HG02970 (cell line): ENCODE measurements around the gene PAXX.
"Not testable (repeated sequence)": the region's sequence is repeated elsewhere in the genome, so short reads cannot be mapped to it uniquely, and the experiment has no call there.

ENCODE experiments used
- ATAC-seq: cut with Tn5 transposase; IDR thresholded peaks from one replicate; pipeline ENCODE4 v1.9.1; 2021; ENCODE audit warnings: mild to moderate bottlenecking, moderate library complexity, moderate number of reproducible peaks; ENCODE audit not compliant: unreplicated experiment, low FRiP score

PAXX gene

DNA sequence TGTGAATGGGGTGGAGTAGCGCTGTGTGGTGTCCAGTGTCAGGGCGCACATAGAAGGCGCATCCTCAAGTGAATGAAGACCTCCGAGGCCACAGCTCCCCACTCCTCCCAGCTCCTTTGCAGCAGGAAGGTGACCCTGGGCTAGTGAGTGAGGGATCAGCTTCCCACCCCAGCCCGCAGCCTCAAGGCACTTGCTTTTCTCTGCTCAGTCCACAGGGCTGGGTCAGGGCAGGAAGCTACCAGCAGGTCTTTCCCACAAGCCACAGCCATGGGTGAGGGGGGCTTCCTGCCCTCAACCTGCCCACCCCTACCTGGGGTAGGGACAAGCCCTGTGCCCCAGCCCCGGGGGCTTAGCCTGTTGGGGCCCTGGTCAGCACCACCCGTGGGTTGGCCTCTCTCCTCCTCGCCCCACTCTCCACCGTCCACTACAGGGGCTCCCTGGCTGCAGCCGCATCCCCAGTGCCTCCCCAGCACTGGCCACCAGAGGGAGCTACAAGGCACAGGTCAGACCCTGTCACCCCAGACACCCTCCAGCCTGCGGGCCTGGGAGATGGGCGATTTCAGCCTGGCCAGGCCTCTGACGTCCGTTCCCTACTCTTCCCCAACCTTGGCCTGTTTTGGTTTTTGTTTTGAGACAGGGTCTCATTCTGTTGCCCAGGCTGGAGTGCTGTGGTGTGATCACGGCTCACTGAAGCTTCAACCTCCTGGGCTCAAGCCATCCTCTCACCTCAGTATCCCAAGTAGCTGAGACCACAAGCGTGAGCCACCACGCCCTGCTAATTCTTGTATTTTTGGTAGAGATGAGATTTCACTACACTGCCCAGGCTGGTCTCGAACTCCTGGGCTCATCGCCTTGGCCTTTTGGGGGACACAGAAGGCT lies 37.1 kb downstream of the PAXX start:
- no peak for ATAC-seq

- no peak for ATAC-seq
Observed at GRCh38 chr9:137030006-137030405, 37.8 kb downstream of the PAXX start.

DNA sequence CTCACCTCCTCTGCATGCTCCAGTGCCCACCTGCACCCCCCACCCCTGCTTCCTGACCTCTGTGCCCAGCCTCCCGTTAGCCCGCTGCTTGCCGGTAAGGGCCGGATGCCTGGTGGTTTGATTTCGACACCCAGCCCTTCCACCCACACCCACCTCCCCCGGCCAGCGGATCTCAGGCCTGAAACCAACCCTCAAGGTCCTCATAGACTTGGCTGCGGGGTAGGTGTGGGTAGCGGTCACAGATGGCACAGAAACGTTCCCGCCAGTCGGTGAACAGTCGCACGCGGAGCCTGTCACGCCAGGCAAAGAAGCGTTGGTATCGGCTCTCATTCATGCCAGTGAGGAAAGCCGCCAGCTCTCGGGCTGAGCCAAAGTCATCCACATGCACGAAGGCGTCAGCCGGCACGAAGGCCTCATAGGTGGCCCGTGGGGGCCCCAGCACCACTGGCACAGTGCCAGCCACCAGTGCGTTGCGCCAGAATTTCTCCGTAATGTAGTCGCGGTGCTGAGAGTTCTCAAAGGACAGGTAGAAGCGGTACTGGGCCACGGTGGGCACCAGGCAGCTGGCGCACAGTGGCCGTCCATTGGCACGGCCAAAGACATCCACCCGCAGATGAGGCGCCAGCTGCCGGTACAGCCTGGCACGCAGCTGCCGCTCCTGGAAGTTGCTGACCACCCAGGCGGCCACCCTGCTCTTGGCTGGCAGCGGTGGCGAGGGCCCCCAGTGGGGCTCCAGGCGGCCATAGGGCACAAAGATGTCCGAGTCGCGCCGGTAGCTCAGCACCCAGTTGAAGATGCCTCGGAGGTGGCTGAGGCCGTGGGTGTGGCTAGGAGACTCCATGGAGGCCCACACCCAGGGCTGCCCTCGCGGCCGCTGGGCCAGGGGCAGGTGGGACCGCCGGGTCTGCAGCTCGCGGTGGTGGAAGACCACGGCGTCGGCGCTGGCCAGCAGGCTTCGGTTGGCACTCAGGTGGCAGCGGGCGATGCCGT lies 38.6 kb downstream of the PAXX start:
- ATAC-seq, result no peak

DNA sequence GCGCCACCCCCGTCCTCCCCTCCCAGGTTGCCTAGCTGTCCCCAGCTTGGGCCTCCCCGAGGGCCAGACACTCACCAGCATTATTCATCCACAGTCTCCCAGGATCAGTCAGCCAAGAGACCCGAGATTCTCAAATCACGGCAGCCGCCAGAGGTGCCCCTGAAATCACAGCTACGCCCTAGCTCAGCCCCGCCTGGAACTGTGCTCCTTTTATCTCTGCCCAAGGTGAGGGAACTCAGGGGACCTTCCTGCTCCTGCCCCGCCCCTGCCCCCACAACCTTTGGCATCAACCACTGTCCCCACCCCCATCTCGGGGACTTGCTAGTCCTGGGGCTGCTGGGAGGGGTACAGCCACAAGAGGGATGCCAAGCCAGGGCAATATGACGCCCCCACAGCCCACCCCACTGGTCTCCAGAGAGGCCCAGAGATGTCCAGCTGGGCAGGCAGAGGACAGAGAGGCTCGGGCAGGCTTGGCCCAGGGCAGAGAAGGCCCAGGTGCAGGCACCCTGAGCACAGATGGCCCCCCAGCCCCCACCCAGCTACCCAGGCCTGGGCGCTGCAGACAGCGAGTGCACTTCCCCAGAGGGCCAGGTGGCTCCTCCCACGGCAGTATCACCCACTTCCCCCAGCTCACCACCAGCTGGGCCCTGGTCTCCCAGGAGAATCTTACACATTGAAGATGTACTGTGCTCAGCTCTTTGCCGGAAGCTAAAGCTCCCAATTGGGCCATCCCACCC lies 39.9 kb downstream of the PAXX start, which contains the start of gene FUT7:
Gene FUT7 (minus strand): TSS at position 185 of the 737 bp plus-strand sequence. CDS start 97 bp downstream, at position 88.
- no peak for ATAC-seq

- no peak for ATAC-seq
Observed at GRCh38 chr9:137032858-137033257, 40.6 kb downstream of the PAXX start.

- not testable (repeated sequence) for ATAC-seq
Observed at GRCh38 chr9:137033481-137033880, 41.3 kb downstream of the PAXX start.

DNA sequence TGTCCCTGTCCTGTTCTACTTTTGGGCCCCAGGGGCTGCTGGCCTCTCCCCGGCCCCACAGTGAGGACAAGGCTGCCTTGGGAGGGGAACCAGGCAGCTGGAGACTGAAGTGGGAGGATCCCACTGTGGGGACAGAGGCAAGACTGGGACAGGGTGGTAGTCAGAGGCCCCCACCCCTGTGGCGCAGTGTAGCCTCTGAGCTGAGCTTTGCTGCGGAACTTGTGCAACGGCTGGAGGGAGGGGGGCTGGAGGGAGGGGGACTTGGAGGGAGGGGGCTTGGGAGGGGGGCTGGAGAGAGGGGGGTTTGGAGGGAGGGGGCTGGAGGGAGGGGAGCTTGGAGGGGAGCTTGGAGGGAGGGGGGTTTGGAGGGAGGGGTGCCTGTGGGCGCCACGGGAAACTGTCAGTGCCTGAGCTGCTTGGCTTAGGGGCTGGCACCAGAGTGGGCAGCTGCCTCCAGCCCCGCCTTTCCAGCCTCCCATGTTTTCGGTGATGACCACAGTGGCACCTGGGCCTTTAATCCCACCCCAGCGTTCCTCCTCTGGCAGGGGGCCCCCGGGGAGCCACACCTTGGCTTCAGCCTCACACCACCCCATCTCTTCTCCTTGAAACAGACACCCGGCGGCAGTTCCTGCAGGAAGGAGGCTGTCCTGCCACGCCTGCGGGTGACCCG lies 42.0 kb downstream of the PAXX start:
- ATAC-seq, result no peak

- ATAC-seq, result no peak
Observed at GRCh38 chr9:137034709-137035506, 42.7 kb downstream of the PAXX start.

DNA sequence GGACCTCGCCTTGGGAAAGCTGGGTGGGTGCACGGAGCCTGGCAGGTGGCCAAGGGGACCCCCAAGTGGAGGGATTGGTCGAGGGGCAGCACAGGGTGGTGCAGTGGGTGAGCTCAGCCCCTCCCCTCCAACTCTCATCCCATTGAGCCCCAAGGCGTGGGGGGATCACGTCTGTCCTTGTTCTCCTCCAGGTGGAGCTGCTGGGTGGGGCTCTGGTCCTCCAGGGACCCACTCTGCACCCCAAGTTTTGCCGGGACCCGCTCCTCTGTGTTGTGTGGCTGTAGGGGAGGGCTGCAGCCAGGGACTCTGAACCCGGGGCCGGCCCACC lies 43.2 kb downstream of the PAXX start:
- ATAC-seq, result no peak

- ATAC-seq, result no peak
Observed at GRCh38 chr9:137035937-137036336, 43.7 kb downstream of the PAXX start.

DNA sequence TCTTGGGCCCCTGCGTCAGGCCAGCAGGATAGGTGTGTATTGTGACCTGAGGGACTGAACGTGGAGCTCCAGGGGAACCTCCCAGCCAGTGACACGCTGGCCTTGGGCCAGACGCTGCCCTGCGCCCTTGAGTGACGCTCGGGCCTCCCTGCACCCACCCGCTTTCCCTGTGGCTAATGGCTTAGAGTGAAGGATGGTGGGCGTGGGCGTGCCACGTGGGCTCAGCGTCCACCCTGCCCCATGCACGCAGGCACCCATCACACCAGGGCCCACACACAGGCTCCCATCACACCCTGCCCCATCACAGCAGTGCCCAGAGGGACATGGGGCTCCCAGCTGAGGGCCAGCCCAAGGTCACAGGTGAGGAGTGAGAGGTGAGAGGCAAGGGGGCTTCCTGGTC lies 44.8 kb downstream of the PAXX start:
- ATAC-seq, result no peak

GRCh38 chr9:137037483-137037882 lies 45.3 kb downstream of the PAXX start:
- ATAC-seq, result no peak

DNA sequence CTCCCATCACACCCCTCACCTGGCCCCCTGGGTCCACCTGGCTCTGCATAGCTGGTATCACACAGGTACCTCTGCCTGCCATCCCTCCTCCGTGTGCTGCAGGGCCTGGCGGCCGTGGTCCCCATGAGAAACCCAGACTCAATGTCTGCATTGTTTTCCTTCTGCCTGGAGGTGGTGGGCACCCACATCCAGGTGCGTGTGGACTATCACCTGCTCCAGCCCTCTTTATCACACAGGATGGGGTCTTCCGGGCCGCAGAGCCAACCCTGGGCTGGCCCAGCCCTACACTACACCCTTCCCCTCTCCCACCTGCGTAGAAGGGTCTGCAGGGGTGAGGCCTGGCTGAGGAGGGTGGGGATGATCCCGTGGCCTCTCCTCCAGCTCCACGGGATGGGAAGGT lies 46.7 kb downstream of the PAXX start:
- ATAC-seq, result no peak

DNA sequence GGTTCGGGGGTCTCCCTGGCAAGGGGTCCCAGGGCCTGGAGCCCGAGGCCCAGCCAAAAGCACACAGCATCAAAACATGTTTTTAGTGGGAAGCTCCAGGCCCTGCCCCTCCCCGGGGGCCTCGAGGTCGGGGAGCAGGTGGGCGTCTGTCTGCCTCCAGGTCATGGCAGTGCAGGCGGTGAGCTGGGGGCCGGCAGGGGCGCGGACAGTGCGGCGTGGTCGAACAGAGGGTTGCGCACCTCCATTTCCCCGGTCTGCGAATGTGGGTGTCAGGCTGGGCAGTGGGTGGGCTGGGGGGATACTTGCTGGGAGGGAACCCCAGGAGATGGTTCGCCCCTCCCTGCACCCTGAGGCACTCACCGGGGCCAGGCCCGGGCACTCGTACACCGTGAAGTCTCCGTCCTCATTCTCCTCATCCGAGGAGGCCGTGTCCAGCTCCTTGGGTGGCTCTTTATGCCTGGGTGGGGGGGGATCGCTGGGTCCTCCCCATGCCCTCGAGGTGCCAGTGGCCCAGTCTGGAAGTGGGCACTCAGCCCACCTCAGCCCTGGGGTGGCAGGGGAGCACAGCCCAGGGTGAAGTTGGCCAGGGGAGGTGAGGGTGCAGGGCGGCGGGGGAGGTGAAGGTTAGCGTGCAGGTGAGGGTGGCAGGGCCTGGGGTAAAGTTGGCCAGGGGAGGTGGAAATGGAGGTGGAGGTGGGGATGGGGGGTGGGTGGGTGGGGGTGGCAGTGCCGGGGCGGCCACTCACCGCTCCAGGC lies 47.6 kb downstream of the PAXX start:
- ATAC-seq, result no peak

DNA sequence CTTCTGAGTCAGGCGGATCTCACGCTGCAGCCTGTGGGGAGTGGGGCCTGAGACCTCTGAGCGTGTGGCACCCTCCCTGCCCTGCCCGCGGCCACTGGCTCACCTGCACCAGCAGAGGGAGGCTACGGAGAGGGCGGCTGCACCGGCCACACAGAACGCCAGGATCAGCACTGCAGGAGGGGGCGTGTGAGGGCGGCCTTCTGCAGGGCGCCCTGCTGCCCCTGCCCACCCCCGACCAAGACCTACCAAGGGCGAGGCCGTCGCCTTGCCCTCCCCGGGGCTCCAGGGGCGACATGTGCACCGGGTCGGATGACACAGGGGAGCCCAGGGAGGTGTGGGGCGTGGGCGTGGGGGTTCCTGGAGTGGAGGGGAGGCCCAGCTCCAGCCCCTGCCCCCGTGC lies 48.3 kb downstream of the PAXX start:
- no peak for ATAC-seq

GRCh38 chr9:137041124-137041523 lies 48.9 kb downstream of the PAXX start:
- no peak for ATAC-seq

DNA sequence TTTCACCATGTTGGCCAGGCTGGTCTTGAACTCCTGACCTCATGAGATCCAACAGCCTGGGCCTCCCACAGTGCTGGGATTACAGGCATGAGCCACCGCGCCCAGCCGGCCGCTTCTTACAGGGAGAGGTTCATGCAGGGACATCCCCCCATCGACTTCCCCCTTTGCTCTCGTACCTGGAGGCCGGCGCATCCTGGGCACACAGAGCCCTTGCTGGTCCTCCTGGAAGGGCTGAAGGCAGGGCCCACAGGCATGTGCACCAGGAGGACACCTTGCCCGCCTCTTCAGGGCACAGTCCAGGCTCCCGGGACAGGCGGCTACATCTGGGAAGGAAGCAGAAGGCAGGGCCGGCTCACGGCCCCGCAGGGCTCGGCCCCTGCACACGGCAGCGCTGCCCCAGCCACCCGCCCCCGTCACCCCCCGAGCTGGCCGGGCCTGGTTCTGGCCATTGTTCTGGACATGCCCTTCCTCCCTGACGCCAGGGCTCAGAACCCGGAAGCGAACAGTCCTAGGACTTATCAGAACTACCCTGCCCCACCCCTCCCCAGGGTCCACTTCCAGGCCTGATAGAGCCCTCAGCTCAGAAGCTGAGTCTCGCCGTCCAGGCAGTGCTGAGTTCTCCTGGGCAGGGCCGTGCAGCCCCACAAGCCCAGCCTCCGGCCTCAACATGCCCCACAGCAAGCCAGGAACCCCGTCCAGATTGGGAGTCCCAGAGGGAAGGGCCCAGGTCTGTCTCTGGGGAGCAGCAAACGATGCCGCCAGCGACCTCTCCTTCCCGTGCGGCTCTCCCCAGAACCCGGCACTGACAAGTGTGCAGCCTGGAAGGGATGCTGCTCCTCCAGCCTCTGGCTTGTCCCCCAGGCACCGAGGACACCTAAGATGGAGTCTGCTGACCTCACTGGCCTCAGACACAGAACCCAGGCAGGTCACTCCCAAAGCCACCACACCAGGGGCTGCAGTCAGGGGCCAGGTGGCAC lies 50.8 kb downstream of the PAXX start:
- no peak for ATAC-seq
